Skeletal muscle tissue (tissue), 4 donors: ENCODE results near the gene PPP1R9A. TPM values are rescaled to one million over a fixed set of nuclear protein-coding genes. Genes with fewer than 3 reads are reported as not detected.
A peak's percentile ranks its signal among the peaks of the same experiment; 100 is the strongest.

Experiments
- H3K27ac ChIP-seq: one replicate; pipeline ENCODE4 v1.7.0; 2013; ENCODE audit warnings: mild to moderate bottlenecking, low read depth, low read length, inconsistent platforms
- H3K27me3 ChIP-seq, 3 donors: one replicate each; pipeline ENCODE4 v1.7.0; 2013; ENCODE audit warnings: low read length in 3 of 3; ENCODE audit not compliant: control insufficient read depth in 3 of 3, insufficient read depth in 3 of 3
- H3K36me3 ChIP-seq, 3 donors: one replicate each; pipeline ENCODE4 v1.7.0; 2013; ENCODE audit warnings: low read length in 3 of 3; ENCODE audit not compliant: control insufficient read depth in 3 of 3, insufficient read depth in 3 of 3
- H3K4me1 ChIP-seq, 3 donors: one replicate each; pipeline ENCODE4 v1.7.0; 2013; ENCODE audit warnings: low read length in 3 of 3, mild to moderate bottlenecking in 3 of 3; ENCODE audit not compliant: control insufficient read depth in 3 of 3, insufficient read depth in 3 of 3
- H3K4me3 ChIP-seq, 3 donors: one replicate each; pipeline ENCODE4 v1.7.0; 2013; ENCODE audit warnings: low read length in 3 of 3
- H3K9ac ChIP-seq, 3 donors: one replicate each; pipeline ENCODE4 v1.7.0; 2013; ENCODE audit warnings: low read length in 3 of 3, mild to moderate bottlenecking in 3 of 3, moderate library complexity in 2 of 3, low read depth in 1 of 3
- H3K9me3 ChIP-seq, 3 donors: one replicate each; pipeline ENCODE4 v1.7.0; 2013; ENCODE audit warnings: low read length in 3 of 3; ENCODE audit not compliant: control insufficient read depth in 3 of 3
- total RNA-seq: library from RNA; depleted of rRNA; stranded (reverse); fragments of >200 nt; gene quantifications from one replicate; pipeline ENCODE4 v1.2.3, GENCODE V29; 2014
- donor health status: Osteomylitis.

PPP1R9A gene
- total RNA-seq, 1 donor from 2014 or later = 42.3 TPM

DNA sequence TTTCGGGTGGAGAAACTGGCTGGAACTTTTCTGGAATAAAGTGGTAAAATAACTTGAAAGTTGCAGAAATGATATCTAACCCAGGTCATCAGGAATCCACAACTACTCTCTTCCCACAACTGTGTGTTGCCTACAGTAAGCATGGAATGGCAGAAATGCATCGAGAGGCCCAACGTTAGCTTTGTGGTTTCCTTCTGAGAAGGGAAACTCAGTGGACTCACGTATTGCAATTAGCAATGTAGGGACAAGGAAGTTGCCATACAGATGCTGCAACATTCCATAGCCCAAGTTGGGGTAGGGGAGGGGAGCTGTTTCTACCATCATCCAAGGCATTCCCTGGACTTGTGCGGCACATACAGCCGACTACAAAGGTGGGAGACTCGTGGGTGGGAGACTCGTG is 415.0 kb downstream of the PPP1R9A start:
- no peaks in the 10 kb centered on the region for H3K4me1 ChIP-seq
- no peaks in the 10 kb centered on the region for H3K9me3 ChIP-seq
- no peaks in the 10 kb centered on the region for H3K36me3 ChIP-seq
- H3K9ac ChIP-seq = no peak overlapping the region
- H3K4me3 ChIP-seq = no peak overlapping the region
- no peak overlapping the region for H3K27ac ChIP-seq
- peaks cover 0 to 5% (median 4%) of the 10 kb centered on the region in 3 donors for H3K27me3 ChIP-seq

DNA sequence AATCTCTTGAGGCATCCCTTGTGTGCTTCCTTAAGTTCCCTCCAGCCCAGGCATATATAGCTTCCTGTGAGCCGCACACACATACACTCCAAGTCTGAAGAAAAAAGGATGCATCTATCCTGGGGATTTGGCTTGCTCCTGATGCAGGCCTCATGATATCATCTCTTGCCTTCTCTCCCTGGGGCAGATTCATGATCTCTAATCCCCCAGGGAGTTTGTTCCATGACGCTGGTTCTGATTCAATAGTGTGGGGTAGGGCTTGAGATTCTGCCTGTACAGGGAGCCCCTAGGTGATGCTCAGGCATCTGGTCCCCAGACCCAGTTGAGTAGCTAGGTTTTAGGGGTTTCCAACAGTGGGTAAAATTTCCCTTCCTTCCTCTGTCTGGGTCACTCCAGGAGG is 415.5 kb downstream of the PPP1R9A start:
- Histone ChIP-seq H3K9me3 (no peaks in the 10 kb centered on the region), H3K4me3 (no peak overlapping the region), H3K36me3 (no peaks in the 10 kb centered on the region), H3K27ac (no peak overlapping the region), H3K27me3 (peaks cover 0 to 5% (median 4%) of the 10 kb centered on the region in 3 donors), H3K9ac (no peak overlapping the region), H3K4me1 (no peaks in the 10 kb centered on the region)

DNA sequence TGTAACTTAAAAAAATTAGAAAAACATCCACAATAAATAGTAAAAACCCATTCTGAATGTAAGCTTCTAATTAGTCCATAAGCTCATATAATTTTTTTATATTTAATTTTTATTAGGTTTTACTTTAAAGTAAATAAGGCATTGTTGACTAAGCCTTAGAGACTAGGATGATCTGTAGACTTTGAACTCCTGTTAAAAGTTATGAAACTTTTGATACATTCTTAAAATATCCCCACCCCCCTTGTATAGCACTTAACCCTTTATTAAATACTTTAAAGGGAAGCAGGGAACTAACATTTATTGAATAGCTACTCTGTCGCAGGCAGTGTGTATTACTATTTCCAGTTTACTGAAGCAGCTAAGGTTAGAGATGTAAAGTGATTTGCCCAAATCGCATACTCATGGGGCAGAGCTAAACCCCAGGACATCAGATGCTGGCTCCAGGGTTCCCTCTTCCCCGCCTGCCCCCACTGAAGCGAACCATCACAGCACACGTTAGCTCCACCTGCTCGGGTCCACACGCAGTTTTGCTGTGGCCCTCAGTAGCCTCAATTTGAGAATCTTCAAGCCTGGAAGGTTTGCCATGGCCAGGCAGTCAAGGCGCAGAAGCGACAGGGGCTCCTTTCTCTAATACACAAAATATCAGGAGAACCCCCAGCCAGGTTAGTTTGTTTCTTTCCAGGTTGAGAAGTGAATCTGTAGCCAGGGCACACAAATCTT is 416.2 kb downstream of the PPP1R9A start:
- H3K9me3 ChIP-seq = no peaks in the 10 kb centered on the region
- no peaks in the 10 kb centered on the region for H3K4me1 ChIP-seq
- no peak overlapping the region for H3K27ac ChIP-seq
- no peak overlapping the region for H3K9ac ChIP-seq
- H3K27me3 ChIP-seq = peaks cover 0 to 5% (median 4%) of the 10 kb centered on the region in 3 donors
- H3K4me3 ChIP-seq = no peak overlapping the region
- no peaks in the 10 kb centered on the region for H3K36me3 ChIP-seq

DNA sequence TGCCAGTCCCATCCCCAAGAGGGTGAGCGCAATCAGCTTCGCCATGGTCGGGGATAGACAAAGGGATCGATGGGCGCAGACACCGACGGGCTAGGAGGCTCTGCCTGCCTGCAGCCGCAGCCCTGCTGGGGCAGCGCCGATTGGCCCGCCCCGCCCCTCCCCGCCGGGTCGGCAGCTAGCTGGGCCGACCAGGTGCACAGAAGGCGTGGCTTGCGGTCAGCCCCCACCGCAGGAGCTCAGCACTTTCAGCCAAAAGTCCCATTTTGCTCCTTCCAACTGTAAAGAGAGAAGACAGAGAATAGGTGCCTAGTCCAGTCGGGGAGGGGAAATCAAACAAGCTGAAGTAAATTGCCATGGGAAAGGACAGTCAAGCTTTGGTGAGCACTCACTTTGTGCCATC is 417.0 kb downstream of the PPP1R9A start, which contains the start of gene PON1:
PON1 (minus strand) TSS at position 102 of the 400 bp plus-strand sequence; CDS start at position 45, 57 bp downstream.
- Histone ChIP-seq H3K27me3 (peaks cover 0 to 5% (median 4%) of the 10 kb centered on the region in 3 donors), H3K36me3 (no peaks in the 10 kb centered on the region), H3K4me1 (no peaks in the 10 kb centered on the region), H3K9me3 (no peaks in the 10 kb centered on the region), H3K9ac (no peak within 1 kb of the TSS), H3K27ac (no peak within 1 kb of the TSS), H3K4me3 (no peak within 1 kb of the TSS)

DNA sequence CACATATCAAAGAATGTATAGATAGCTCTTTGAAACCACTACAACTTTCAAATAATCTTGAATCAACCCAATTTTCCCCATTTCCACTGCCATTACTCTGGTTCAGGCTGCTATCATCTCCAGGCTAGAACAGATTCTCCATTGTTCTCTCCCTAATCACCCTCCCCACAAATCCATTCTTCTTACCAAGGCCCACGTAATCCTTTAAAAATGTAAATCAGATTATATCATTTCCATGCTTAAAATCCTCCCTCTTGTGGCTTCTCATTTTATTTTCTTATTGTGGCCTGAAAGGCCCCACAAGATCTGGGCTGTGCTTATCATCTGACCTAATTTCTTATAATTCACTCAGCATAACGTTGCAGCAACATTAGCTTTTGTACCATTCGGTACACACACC is 420.0 kb downstream of the PPP1R9A start:
- Histone ChIP-seq H3K36me3 (no peaks in the 10 kb centered on the region), H3K4me3 (no peak overlapping the region), H3K4me1 (no peaks in the 10 kb centered on the region), H3K27me3 (peaks cover 0 to 5% (median 4%) of the 10 kb centered on the region in 3 donors), H3K9ac (no peak overlapping the region), H3K27ac (no peak overlapping the region), H3K9me3 (no peaks in the 10 kb centered on the region)

DNA sequence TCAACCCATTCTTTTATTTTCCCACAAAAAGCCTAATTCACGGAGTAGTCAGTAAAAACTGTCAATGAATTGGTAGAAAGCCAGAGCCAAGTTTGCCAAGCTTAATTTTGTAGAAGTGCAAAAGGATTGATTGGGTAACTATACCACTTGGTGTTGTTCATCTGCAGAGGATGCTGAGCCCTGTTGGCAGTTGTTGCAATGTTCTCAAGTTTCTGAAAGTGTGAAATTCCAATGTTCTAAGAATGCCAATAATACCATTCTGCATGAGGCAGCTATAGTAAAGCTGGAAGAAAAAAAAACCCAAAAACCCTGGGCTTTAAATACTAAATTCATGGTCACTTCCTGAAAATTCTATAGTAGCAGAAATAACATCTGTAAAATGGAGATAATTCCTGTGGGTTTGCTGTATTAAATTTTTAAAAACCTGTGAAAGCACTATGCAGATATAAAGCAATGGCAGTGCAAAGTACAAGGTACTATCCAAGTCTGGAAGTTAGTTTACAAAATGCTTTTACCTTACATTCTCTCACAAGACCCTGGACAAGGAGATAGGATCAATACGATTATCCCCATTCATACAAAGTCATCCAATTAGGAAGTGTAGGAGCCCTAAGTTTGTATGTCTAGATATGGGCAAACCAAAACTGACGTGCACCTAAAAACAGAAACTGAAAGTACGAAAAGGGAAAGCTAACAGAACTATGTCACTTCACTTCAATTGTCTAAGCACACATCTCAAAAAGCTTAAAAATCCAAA is 423.0 kb downstream of the PPP1R9A start:
- H3K36me3 ChIP-seq = no peaks in the 10 kb centered on the region
- no peak overlapping the region for H3K9ac ChIP-seq
- H3K27me3 ChIP-seq = no peaks in the 10 kb centered on the region
- no peaks in the 10 kb centered on the region for H3K4me1 ChIP-seq
- H3K27ac ChIP-seq = no peak overlapping the region
- no peaks in the 10 kb centered on the region for H3K9me3 ChIP-seq
- H3K4me3 ChIP-seq = peak overlapping the region; percentile 9 to 71 (median 17)

DNA sequence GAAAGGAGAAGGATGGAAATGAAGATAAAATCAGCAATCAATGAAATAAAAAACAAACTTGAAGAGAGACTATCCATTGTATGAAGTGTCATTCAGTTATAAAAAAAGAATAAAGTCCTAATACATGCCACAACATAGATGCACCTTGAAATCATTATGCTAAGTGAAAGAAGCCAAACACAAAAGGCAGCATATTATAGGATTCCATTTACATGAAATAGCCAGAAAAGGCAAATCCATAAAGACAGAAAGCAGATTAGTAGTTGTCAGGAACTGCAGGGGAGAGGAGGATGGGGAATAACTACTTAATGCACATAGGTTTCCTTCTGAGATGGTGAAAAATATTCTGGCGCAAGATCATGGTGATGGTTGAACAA is 423.6 kb downstream of the PPP1R9A start:
- no peak overlapping the region for H3K27ac ChIP-seq
- H3K36me3 ChIP-seq = no peaks in the 10 kb centered on the region
- H3K4me1 ChIP-seq = no peaks in the 10 kb centered on the region
- H3K27me3 ChIP-seq = no peaks in the 10 kb centered on the region
- H3K9me3 ChIP-seq = no peaks in the 10 kb centered on the region
- no peak overlapping the region for H3K9ac ChIP-seq
- peak overlapping the region; percentile 9 to 71 (median 17) for H3K4me3 ChIP-seq

DNA sequence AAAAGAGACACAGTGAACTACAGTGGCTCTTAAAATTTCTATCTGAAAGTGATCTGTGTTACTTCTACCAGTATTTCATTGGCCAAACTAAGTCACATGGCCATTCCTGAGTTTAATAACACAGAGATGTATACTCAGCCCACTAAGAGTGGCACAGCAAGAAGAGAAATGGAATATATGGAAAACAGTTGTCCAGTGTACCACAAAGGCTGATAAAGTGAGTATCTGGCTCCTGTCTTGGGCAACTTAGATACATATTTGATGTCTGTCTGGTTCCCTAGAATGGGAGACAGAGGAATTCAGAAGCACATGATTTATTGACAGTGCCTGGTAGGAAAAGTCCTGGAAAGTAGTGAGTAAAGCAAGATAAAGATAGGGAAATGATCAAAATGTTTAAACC is 427.1 kb downstream of the PPP1R9A start:
- Histone ChIP-seq H3K4me1 (no peaks in the 10 kb centered on the region), H3K27me3 (no peaks in the 10 kb centered on the region), H3K9ac (no peak overlapping the region), H3K9me3 (no peaks in the 10 kb centered on the region), H3K27ac (no peak overlapping the region), H3K4me3 (no peak overlapping the region), H3K36me3 (no peaks in the 10 kb centered on the region)

DNA sequence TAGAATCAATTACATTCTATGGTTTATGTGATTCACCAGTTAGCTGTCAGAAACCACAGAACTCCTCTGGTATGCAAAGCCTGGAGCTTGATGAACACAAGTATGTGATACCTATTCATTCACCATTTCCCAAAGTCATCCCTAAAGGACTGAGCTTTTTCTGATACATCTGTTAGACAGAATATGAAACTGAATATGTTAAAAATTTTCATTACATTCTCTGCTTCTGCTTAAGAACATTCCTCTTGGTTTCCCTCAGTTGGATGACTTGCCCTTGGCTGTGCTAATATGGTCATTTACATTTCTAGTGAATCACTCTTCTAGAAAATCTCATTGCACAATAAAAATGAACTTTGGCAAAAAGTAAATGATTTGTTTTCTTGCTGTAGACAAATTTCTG is 427.7 kb downstream of the PPP1R9A start:
- Histone ChIP-seq H3K4me3 (no peak overlapping the region), H3K27ac (no peak overlapping the region)

DNA sequence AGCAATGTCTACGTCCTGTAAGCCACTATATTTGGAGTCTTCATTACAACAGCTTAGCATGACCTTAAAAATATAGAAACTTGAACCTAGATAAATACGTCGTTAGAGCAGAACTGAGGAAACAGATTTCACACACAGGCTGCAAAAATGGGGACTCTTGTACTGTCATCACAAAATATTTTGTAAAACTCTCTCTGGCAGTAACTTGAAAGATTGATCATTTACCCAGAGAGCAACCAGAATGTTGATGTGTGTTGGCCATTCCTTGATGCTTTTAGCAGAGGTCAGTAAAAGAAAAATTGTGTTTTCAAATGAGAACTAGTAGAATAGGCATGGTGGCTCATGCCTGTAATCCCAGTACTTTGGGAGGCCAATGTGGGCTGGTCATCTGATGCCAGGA is 431.4 kb downstream of the PPP1R9A start:
- Histone ChIP-seq H3K27ac (no peak overlapping the region), H3K4me3 (no peak overlapping the region), H3K36me3 (no peaks in the 10 kb centered on the region), H3K4me1 (no peaks in the 10 kb centered on the region), H3K9ac (no peak overlapping the region), H3K9me3 (no peaks in the 10 kb centered on the region), H3K27me3 (no peaks in the 10 kb centered on the region)

More for the DNA sequence above, 427.7 kb downstream of the PPP1R9A start:
- Histone ChIP-seq H3K27me3 (no peaks in the 10 kb centered on the region), H3K9me3 (no peaks in the 10 kb centered on the region), H3K9ac (no peak overlapping the region), H3K36me3 (no peaks in the 10 kb centered on the region), H3K4me1 (no peaks in the 10 kb centered on the region)
